GM23338 (cell line): ENCODE data around the gene ADRA2B. TPM values are rescaled to one million over a fixed set of nuclear protein-coding genes. Genes with fewer than 3 reads are reported as not detected.

Source experiments
- ATAC-seq: fragments of 200-7000 bp; cut with Tn5 transposase; 3 replicates; pipeline ENCODE4 v1.9.1; 2020
- DNase-seq: peaks from one replicate; pipeline ENCODE4 v3.0.0-alpha.2; 2015; ENCODE audit warnings: low spot score
- H2AFZ ChIP-seq: fragments of 200-600 bp; sonication (generic); 2 replicates; pipeline ENCODE4 v1.8.0; 2016; ENCODE audit warnings: antibody characterized with exemption, mild to moderate bottlenecking, moderate library complexity
- H3F3A ChIP-seq: fragments of 200-600 bp; sonication (generic); replicated peaks from 2 replicates; pipeline ENCODE4 v1.8.0; 2017; ENCODE audit warnings: antibody characterized with exemption, mixed run types, low read depth
- H3K27ac ChIP-seq: fragments of 200-600 bp; sonication (generic); 2 replicates; pipeline ENCODE4 v1.6.1; 2016; ENCODE audit warnings: low read depth
- H3K27me3 ChIP-seq: fragments of 200-600 bp; sonication (generic); 2 replicates; pipeline ENCODE4 v1.8.0; 2016; ENCODE audit warnings: mild to moderate bottlenecking, mixed run types, moderate library complexity; ENCODE audit not compliant: insufficient read depth
- H3K36me3 ChIP-seq: fragments of 200-600 bp; sonication (generic); 2 replicates; pipeline ENCODE4 v1.8.0; 2016; ENCODE audit warnings: mild to moderate bottlenecking; ENCODE audit not compliant: insufficient read depth
- H3K4me1 ChIP-seq: fragments of 200-600 bp; sonication (generic); 2 replicates; pipeline ENCODE4 v1.8.0; 2016; ENCODE audit warnings: mild to moderate bottlenecking, moderate library complexity; ENCODE audit not compliant: insufficient read depth
- H3K4me2 ChIP-seq: fragments of 200-600 bp; sonication (generic); 2 replicates; pipeline ENCODE4 v1.7.1; 2017; ENCODE audit warnings: mixed run types
- H3K4me3 ChIP-seq: fragments of 200-600 bp; sonication (generic); 2 replicates; pipeline ENCODE4 v1.6.1; 2016; ENCODE audit warnings: mixed run types
- H3K79me2 ChIP-seq: fragments of 200-600 bp; sonication (generic); replicated peaks from 2 replicates; pipeline ENCODE4 v1.8.0; 2017; ENCODE audit warnings: mild to moderate bottlenecking; ENCODE audit not compliant: insufficient read depth
- H3K9me2 ChIP-seq: fragments of 200-600 bp; sonication (generic); 2 replicates; pipeline ENCODE4 v1.8.0; 2017; ENCODE audit not compliant: insufficient read depth
- H4K20me1 ChIP-seq: fragments of 200-600 bp; sonication (generic); replicated peaks from 2 replicates; pipeline ENCODE4 v1.8.0; 2017; ENCODE audit warnings: mild to moderate bottlenecking; ENCODE audit not compliant: insufficient read depth
- H3K27ac Mint-ChIP-seq: 2 replicates; pipeline ENCODE4 v1.8.0; 2020; ENCODE audit warnings: inconsistent platforms, mild to moderate bottlenecking, moderate library complexity, mixed read lengths
- H3K27me3 Mint-ChIP-seq: 3 replicates; pipeline ENCODE4 v1.8.0; 2022; ENCODE audit warnings: low read depth, mild to moderate bottlenecking, moderate library complexity, mixed read lengths, inconsistent platforms; ENCODE audit not compliant: insufficient read depth, poor library complexity
- H3K36me3 Mint-ChIP-seq: 3 replicates; pipeline ENCODE4 v1.8.0; 2021; ENCODE audit warnings: low read depth, mild to moderate bottlenecking, inconsistent platforms, moderate library complexity, mixed read lengths
- H3K4me1 Mint-ChIP-seq: 3 replicates; pipeline ENCODE4 v1.8.0; 2020; ENCODE audit warnings: mild to moderate bottlenecking, inconsistent platforms, mixed read lengths
- H3K4me3 Mint-ChIP-seq: 3 replicates; pipeline ENCODE4 v1.8.0; 2021; ENCODE audit warnings: moderate library complexity, mild to moderate bottlenecking, inconsistent platforms, mixed read lengths
- H3K9me3 Mint-ChIP-seq: 3 replicates; pipeline ENCODE4 v1.8.0; 2020; ENCODE audit warnings: moderate library complexity, mild to moderate bottlenecking, inconsistent platforms, mixed read lengths
- CREB1 ChIP-seq: fragments of 250-450 bp; sonication (Bioruptor Pico); IDR thresholded peaks from 2 replicates; pipeline ENCODE4 v1.5.0; 2020; ENCODE audit warnings: low read depth, mild to moderate bottlenecking, moderate library complexity
- CTCF ChIP-seq, 2 experiments: fragments of 200-600 bp in 1 of 2; sonication (generic) in 1 of 2; conservative IDR thresholded peaks; 2 replicates each; pipeline versions ENCODE4 v1.5.1 to v1.6.1; 2016 to 2017; ENCODE audit warnings: antibody characterized with exemption in 2 of 2, low read depth in 2 of 2, mild to moderate bottlenecking in 2 of 2, moderate library complexity in 1 of 2
- JUNB ChIP-seq: IDR thresholded peaks from one replicate; pipeline ENCODE4 v1.6.1; 2016; ENCODE audit warnings: antibody characterized with exemption; ENCODE audit not compliant: unreplicated experiment
- POLR2AphosphoS5 ChIP-seq: IDR thresholded peaks from 2 replicates; pipeline ENCODE4 v1.6.1; 2016; ENCODE audit warnings: antibody characterized with exemption, low read depth
- REST ChIP-seq: IDR thresholded peaks from one replicate; pipeline ENCODE4 v1.6.1; 2018; ENCODE audit warnings: antibody characterized with exemption; ENCODE audit not compliant: unreplicated experiment
- STAT1 ChIP-seq: IDR thresholded peaks from one replicate; pipeline ENCODE4 v1.6.1; 2016; ENCODE audit warnings: antibody characterized with exemption; ENCODE audit not compliant: unreplicated experiment
- ZNF114 ChIP-seq: fragments of 250-450 bp; sonication (Bioruptor Pico); IDR thresholded peaks from 2 replicates; pipeline ENCODE4 v1.5.0; 2020; ENCODE audit warnings: mild to moderate bottlenecking, moderate library complexity
- polyA plus RNA-seq: library from polyadenylated mRNA; unstranded; fragments of >200 nt; fragmentation: Nextera tagmentation; extraction: Ambion mirVana; gene quantifications from 2 replicates; pipeline ENCODE4 v1.2.1, GENCODE V29; 2016
- total RNA-seq: library from RNA; depleted of rRNA; stranded (reverse); fragments of >200 nt; shearing (Covaris generic); gene quantifications from 2 replicates; pipeline ENCODE4 v1.2.3, GENCODE V29; 2014

ADRA2B gene
- total and polyA plus RNA-seq, 2 experiments from 2014 or later: 1.7 to 5.9 TPM

GRCh38 chr2:96108541-96109360 lies 7.6 kb downstream of the ADRA2B start:
- Mint-ChIP-seq H3K4me1 (peaks cover 29% of the 10 kb centered on the region), H3K27me3 (peaks cover 15% of the 10 kb centered on the region), H3K36me3 (peaks cover 5% of the 10 kb centered on the region; the same call in 2 of the 3 replicates), H3K9me3 (peaks cover 8% of the 10 kb centered on the region), H3K4me3 (peak overlapping the region; percentile 52), H3K27ac (peak overlapping the region; percentile 65; the same call in 1 of the 2 replicates)
- DNase-seq (peak; percentile 68), ATAC-seq (peak; percentile 71)
- no peaks in the 10 kb centered on the region for H4K20me1 ChIP-seq
- H3K27me3 ChIP-seq: no peaks in the 10 kb centered on the region
- H3K79me2 ChIP-seq: no peaks in the 10 kb centered on the region
- peak; percentile 37; the same call in 1 of the 2 replicates for TF ChIP-seq POLR2AphosphoS5
- TF ChIP-seq STAT1: no peak
- no peak for TF ChIP-seq REST
- H3K4me3 ChIP-seq: peak overlapping the region; percentile 34; the same call in 1 of the 2 replicates
- no peaks in the 10 kb centered on the region for H3F3A ChIP-seq
- peak overlapping the region; percentile 95 for H2AFZ ChIP-seq
- peak overlapping the region; percentile 79 for H3K4me2 ChIP-seq
- no peaks in the 10 kb centered on the region for H3K36me3 ChIP-seq
- peaks cover 20% of the 10 kb centered on the region for H3K4me1 ChIP-seq
- H3K27ac ChIP-seq: no peak overlapping the region
- H3K9me2 ChIP-seq: no peaks in the 10 kb centered on the region

- H3K9me2 ChIP-seq: no peaks in the 10 kb centered on the region
- peak overlapping the region; percentile 52; the same call in 1 of the 3 replicates for H3K4me3 Mint-ChIP-seq
- H3K4me3 ChIP-seq: peak overlapping the region; percentile 34; the same call in 1 of the 2 replicates
- H3K27me3 Mint-ChIP-seq: peaks cover 15% of the 10 kb centered on the region
- H2AFZ ChIP-seq: peak overlapping the region; percentile 95
- no peaks in the 10 kb centered on the region for H3K36me3 ChIP-seq
- no peak overlapping the region for H3K27ac ChIP-seq
- H3F3A ChIP-seq: no peaks in the 10 kb centered on the region
- H3K27me3 ChIP-seq: no peaks in the 10 kb centered on the region
- H4K20me1 ChIP-seq: no peaks in the 10 kb centered on the region
- H3K4me2 ChIP-seq: peak overlapping the region; percentile 79
- peaks cover 5% of the 10 kb centered on the region; the same call in 2 of the 3 replicates for H3K36me3 Mint-ChIP-seq
- DNase-seq (peak; percentile 49), ATAC-seq (peak; percentile 75)
- H3K27ac Mint-ChIP-seq: no peak overlapping the region
- peaks cover 20% of the 10 kb centered on the region for H3K4me1 ChIP-seq
- peaks cover 32% of the 10 kb centered on the region for H3K4me1 Mint-ChIP-seq
- TF ChIP-seq STAT1: no peak
- no peak for TF ChIP-seq CREB1 (CRISPR knock-in tag)
- no peak for TF ChIP-seq JUNB
- TF ChIP-seq REST: no peak
- no peak for TF ChIP-seq CTCF (conservative IDR thresholded peaks at IDR 0.05; ENCODE audit: low read depth in 2 of 2)
- TF ChIP-seq ZNF114 (CRISPR knock-in tag): no peak
- no peak for TF ChIP-seq POLR2AphosphoS5
- no peaks in the 10 kb centered on the region for H3K79me2 ChIP-seq
- peaks cover 8% of the 10 kb centered on the region for H3K9me3 Mint-ChIP-seq
Measured at GRCh38 chr2:96108151-96108540, 8.2 kb downstream of the ADRA2B start.
